Vagina (tissue), 2 donors: ENCODE measurements around the gene SLC35A5. TPM values are rescaled to one million over a fixed set of nuclear protein-coding genes. Genes with fewer than 3 reads are reported as not detected.
A peak's percentile ranks its signal among the peaks of the same experiment; 100 is the strongest.

ENCODE experiments used
- DNase-seq, 2 donors: peaks; one replicate each; pipeline ENCODE4 v3.0.0-alpha.2; 2017; ENCODE audit errors: extremely low spot score in 2 of 2
- H3K27ac ChIP-seq: fragments of 200-600 bp; sonication (generic); one replicate; pipeline ENCODE4 v1.5.1; 2019
- H3K27me3 ChIP-seq: fragments of 200-600 bp; sonication (generic); one replicate; pipeline ENCODE4 v1.5.1; 2019
- H3K36me3 ChIP-seq, 2 donors: fragments of 200-600 bp; sonication (generic); one replicate each; pipeline ENCODE4 v1.5.1; 2017 to 2019
- H3K4me1 ChIP-seq: fragments of 200-600 bp; sonication (generic); one replicate; pipeline ENCODE4 v1.5.1; 2019
- H3K4me3 ChIP-seq, 2 donors: fragments of 200-600 bp; sonication (generic); 1 replicate in 1 of 2; 2 replicates in 1 of 2; pipeline ENCODE4 v1.5.1; 2016 to 2019
- H3K9me3 ChIP-seq: fragments of 200-600 bp; sonication (generic); one replicate; pipeline ENCODE4 v1.5.1; 2019
- POLR2A ChIP-seq, 2 donors: fragments of 450-650 bp; IDR thresholded peaks; one replicate each; pipeline ENCODE4 v1.6.1; 2017; ENCODE audit warnings: antibody characterized with exemption in 2 of 2, mild to moderate bottlenecking in 2 of 2, moderate library complexity in 2 of 2
- POLR2AphosphoS5 ChIP-seq, 2 donors: sonication (generic); formaldehyde crosslinking; IDR thresholded peaks; one replicate each; pipeline ENCODE4 v1.9.0; 2017; ENCODE audit warnings: antibody characterized with exemption in 2 of 2, mild to moderate bottlenecking in 2 of 2, low read depth in 1 of 2; ENCODE audit not compliant: insufficient read depth in 1 of 2
- intact Hi-C: fragments of 100-400 bp; cut with DNase I; formaldehyde crosslinking; loops from one replicate; pipeline ENCODE4 v1.15.1; 2023
- total RNA-seq: library from RNA; depleted of rRNA; stranded (reverse); fragments of >200 nt; gene quantifications from one replicate; pipeline ENCODE4 v1.2.3, GENCODE V29; 2016
- TF ChIP-seq, protein P1 (sequence below), 3 experiments: fragments of 450-650 bp in 2 of 3; fragments of 200-600 bp in 1 of 3; sonication (generic) in 1 of 3; IDR thresholded peaks; one replicate each; pipeline ENCODE4 v1.5.1; 2017 to 2019; ENCODE audit warnings: antibody characterized with exemption in 3 of 3, mild to moderate bottlenecking in 2 of 3, moderate library complexity in 2 of 3

The SLC35A5 gene
- total RNA-seq, 1 donor from 2014 or later = 12.8 TPM

DNA sequence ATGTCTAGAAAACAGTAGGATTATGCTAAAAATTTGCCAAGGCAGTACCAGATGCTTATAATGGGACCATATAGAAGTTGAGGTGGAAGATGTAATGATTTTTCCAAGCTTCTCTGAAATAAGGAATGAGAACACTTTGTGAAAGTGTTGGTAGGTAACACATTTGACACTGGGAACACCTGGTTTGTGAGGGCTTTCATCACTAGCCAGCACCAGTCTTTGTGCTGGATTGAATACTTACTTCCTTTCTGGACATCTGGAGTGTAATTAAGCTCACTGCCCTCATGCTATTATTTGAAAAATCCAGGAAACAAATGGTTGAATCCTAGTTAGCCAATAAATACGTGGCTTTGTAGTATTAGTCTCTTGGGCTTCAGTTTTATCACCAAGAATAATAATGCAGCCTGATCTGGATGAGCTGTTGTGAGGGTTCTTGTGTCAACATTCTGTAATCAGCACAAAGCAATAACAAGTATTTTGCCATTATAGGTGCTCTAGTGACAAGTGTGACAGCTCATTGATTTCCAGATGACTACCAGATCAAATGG lies 66.1 kb downstream of the SLC35A5 start:
- Histone ChIP-seq H3K36me3 (no peaks in the 10 kb centered on the region), H3K4me1 (peaks cover 67% of the 10 kb centered on the region), H3K4me3 (no peak overlapping the region), H3K27me3 (no peaks in the 10 kb centered on the region), H3K9me3 (no peaks in the 10 kb centered on the region), H3K27ac (peak overlapping the region; percentile 66)
- intact Hi-C loops = no loop called here
- no peak for DNase-seq
- TF ChIP-seq, protein P1, sequence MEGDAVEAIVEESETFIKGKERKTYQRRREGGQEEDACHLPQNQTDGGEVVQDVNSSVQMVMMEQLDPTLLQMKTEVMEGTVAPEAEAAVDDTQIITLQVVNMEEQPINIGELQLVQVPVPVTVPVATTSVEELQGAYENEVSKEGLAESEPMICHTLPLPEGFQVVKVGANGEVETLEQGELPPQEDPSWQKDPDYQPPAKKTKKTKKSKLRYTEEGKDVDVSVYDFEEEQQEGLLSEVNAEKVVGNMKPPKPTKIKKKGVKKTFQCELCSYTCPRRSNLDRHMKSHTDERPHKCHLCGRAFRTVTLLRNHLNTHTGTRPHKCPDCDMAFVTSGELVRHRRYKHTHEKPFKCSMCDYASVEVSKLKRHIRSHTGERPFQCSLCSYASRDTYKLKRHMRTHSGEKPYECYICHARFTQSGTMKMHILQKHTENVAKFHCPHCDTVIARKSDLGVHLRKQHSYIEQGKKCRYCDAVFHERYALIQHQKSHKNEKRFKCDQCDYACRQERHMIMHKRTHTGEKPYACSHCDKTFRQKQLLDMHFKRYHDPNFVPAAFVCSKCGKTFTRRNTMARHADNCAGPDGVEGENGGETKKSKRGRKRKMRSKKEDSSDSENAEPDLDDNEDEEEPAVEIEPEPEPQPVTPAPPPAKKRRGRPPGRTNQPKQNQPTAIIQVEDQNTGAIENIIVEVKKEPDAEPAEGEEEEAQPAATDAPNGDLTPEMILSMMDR (IDR thresholded peaks at IDR 0.05) = no peak
- no peak for TF ChIP-seq POLR2AphosphoS5 (IDR thresholded peaks at IDR 0.05; ENCODE audit: insufficient read depth in 1 of 2, low read depth in 1 of 2)
- TF ChIP-seq POLR2A (IDR thresholded peaks at IDR 0.05) = no peak

DNA sequence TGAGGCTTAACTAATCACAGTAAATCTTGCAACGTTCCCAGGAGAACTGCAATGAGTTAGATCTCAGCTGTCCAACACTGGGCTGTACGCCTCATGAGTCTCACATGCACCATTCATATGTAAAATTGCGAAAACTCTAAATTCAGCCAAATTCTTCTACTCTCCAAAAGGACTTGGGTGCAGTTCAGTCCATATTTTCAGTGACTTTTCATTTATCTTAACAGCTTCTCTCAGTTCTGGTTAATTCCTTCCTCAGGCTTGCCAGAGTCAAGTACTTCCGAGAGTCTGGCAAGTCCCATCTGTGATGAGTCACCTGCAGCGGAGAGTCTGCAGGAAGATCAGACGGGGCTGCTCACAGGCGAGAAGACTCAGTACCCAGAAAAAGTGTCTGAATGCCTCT lies 67.6 kb downstream of the SLC35A5 start:
- peak overlapping the region; percentile 66 for H3K27ac ChIP-seq
- no peaks in the 10 kb centered on the region for H3K27me3 ChIP-seq
- DNase-seq = no peak
- intact Hi-C loops = no loop called here
- H3K4me1 ChIP-seq = peaks cover 75% of the 10 kb centered on the region
- TF ChIP-seq POLR2A (IDR thresholded peaks at IDR 0.05) (no peak), POLR2AphosphoS5 (IDR thresholded peaks at IDR 0.05; ENCODE audit: insufficient read depth in 1 of 2, low read depth in 1 of 2) (peak in 1 of 2 donors; percentile 72)
- H3K4me3 ChIP-seq = no peak overlapping the region
- H3K9me3 ChIP-seq = no peaks in the 10 kb centered on the region
- H3K36me3 ChIP-seq = no peaks in the 10 kb centered on the region

DNA sequence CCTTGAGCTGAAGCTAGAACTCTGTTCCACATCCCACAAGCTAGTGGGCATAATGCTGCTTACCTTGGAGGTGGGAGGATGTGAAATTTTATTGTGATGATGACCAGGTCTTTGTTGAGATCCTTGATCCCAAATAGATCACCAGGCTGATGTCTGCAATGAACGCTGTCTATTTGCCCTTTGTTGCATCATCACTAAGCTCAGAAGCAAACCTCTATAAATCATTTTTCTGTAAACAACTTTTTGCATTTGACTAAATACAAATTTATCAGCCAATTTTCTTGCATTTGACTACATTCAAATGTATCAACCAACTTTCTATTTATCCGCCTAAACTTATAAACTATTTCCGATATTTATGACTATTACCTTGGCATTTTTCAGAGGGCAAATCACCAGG lies 69.4 kb downstream of the SLC35A5 start:
- no peak for DNase-seq
- H3K27me3 ChIP-seq = no peaks in the 10 kb centered on the region
- intact Hi-C loops = loop anchor here (10.0 kb wide), 1 partner anchor 66 kb away; the partner anchor contains the start of genes ATG3 and SLC35A5
- H3K36me3 ChIP-seq = no peaks in the 10 kb centered on the region
- no peaks in the 10 kb centered on the region for H3K9me3 ChIP-seq
- no peak overlapping the region for H3K4me3 ChIP-seq
- peaks cover 88% of the 10 kb centered on the region for H3K4me1 ChIP-seq
- peak overlapping the region; percentile 66 for H3K27ac ChIP-seq
- TF ChIP-seq, protein P1 (IDR thresholded peaks at IDR 0.05) = no peak
- no peak for TF ChIP-seq POLR2A (IDR thresholded peaks at IDR 0.05)
- TF ChIP-seq POLR2AphosphoS5 (IDR thresholded peaks at IDR 0.05; ENCODE audit: insufficient read depth in 1 of 2, low read depth in 1 of 2) = no peak

DNA sequence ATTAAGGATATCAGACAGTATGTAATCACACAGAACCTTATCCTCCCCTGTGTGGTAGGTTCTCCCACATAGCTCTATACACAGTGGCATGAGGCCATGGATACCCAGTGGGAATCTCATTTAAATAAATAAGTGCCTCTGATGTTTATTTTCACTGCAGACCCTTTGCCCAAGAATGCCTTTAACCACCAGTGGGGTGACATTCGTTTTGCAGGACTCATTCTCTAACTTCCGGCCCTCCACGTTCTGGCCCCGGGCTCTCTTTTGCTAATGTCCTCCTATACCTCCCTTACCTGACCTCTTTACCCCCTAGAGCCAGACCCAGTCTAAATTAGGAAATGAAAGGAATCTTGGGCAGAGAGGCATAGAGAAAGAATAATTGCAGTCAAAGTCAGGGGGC lies 70.8 kb downstream of the SLC35A5 start:
- no peaks in the 10 kb centered on the region for H3K9me3 ChIP-seq
- TF ChIP-seq, protein P1 (IDR thresholded peaks at IDR 0.05) = no peak
- TF ChIP-seq POLR2AphosphoS5 (IDR thresholded peaks at IDR 0.05; ENCODE audit: insufficient read depth in 1 of 2, low read depth in 1 of 2) = no peak
- no peak for TF ChIP-seq POLR2A (IDR thresholded peaks at IDR 0.05)
- intact Hi-C loops = loop anchor here (10.0 kb wide), 1 partner anchor 68 kb away; the partner anchor contains the start of genes ATG3 and SLC35A5
- peak overlapping the region; percentile 87 for H3K27ac ChIP-seq
- no peaks in the 10 kb centered on the region for H3K36me3 ChIP-seq
- H3K27me3 ChIP-seq = no peaks in the 10 kb centered on the region
- no peak for DNase-seq
- H3K4me3 ChIP-seq = no peak overlapping the region
- peaks cover 78% of the 10 kb centered on the region for H3K4me1 ChIP-seq

DNA sequence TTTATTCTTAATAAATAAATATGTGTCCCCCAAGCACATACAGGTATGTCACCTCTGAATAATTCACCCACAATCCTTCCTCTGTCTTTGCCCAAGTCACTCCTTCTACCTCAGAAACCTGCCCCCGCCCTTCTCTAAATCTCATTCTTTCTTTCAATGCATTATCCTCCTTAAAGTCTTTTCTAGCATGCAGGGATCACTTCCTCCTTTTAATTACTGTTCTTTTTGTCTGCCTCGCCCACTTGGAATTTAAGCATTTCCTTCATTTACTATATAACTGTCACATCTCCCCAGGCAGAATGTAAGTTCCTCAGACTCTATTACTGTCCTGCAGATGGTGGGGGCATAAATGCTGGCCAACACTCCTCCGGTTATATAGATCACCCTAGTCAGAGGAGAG lies 71.3 kb downstream of the SLC35A5 start:
- H3K27ac ChIP-seq = peak overlapping the region; percentile 87
- H3K4me1 ChIP-seq = peaks cover 72% of the 10 kb centered on the region
- no peak for DNase-seq
- TF ChIP-seq, protein P1 (IDR thresholded peaks at IDR 0.05) = no peak
- TF ChIP-seq POLR2A (IDR thresholded peaks at IDR 0.05) = no peak
- no peak for TF ChIP-seq POLR2AphosphoS5 (IDR thresholded peaks at IDR 0.05; ENCODE audit: insufficient read depth in 1 of 2, low read depth in 1 of 2)
- intact Hi-C loops = loop anchor here (10.0 kb wide), 1 partner anchor 68 kb away; the partner anchor contains the start of genes ATG3 and SLC35A5
- no peaks in the 10 kb centered on the region for H3K36me3 ChIP-seq
- H3K4me3 ChIP-seq = peak overlapping the region in 1 of 2 donors; percentile 4
- H3K9me3 ChIP-seq = no peaks in the 10 kb centered on the region
- H3K27me3 ChIP-seq = no peaks in the 10 kb centered on the region
